PC-3 (cell line): ENCODE measurements around the gene GABBR2. TPM values are rescaled to one million over a fixed set of nuclear protein-coding genes. Genes with fewer than 3 reads are reported as not detected.

Experiments
- ATAC-seq: fragments of 200-7000 bp; cut with Tn5 transposase; 2 replicates; pipeline ENCODE4 v1.9.1; 2020; ENCODE audit warnings: mild to moderate bottlenecking, moderate library complexity
- BruUV-seq: library from RNA; stranded (reverse); fragments of 400-500 nt; replicated peaks from 2 replicates; lab custom pipeline; 2021; lab: Mats Ljungman, UMichigan
- CTCF ChIA-PET: fragments of 300-600 bp; sonication (Branson Sonifier 250); formaldehyde crosslinking; loops from one replicate; lab custom pipeline; 2022; ENCODE audit warnings: antibody characterized with exemption; lab: Charles Lee
- POLR2A ChIA-PET: fragments of 300-600 bp; sonication (Branson Sonifier 250); formaldehyde crosslinking; loops from one replicate; lab custom pipeline; 2022; ENCODE audit warnings: antibody characterized with exemption; ENCODE audit not compliant: unreplicated experiment; lab: Charles Lee
- DNase-seq: peaks from one replicate; pipeline ENCODE4 v3.0.0-alpha.2; 2015
- H2AFZ ChIP-seq: fragments of 300-600 bp; sonication (generic); 2 replicates; pipeline ENCODE4 v1.6.0; 2016; ENCODE audit warnings: antibody characterized with exemption, low read length
- H3F3A ChIP-seq: fragments of 300-600 bp; sonication (generic); one replicate; pipeline ENCODE4 v1.6.0; 2017; ENCODE audit warnings: antibody characterized with exemption, low read length, control low read depth, mild to moderate bottlenecking; ENCODE audit not compliant: unreplicated experiment
- H3K27ac ChIP-seq: fragments of 300-600 bp; sonication (generic); 2 replicates; pipeline ENCODE4 v1.5.1; 2016; ENCODE audit warnings: mild to moderate bottlenecking, low read length
- H3K27me3 ChIP-seq: fragments of 300-600 bp; sonication (generic); 2 replicates; pipeline ENCODE4 v1.6.1; 2016; ENCODE audit warnings: low read length, mixed read lengths
- H3K36me3 ChIP-seq: fragments of 300-600 bp; sonication (generic); 2 replicates; pipeline ENCODE4 v1.6.1; 2016; ENCODE audit warnings: low read depth, mixed run types, low read length, mixed read lengths
- H3K4me1 ChIP-seq: fragments of 300-600 bp; sonication (generic); 2 replicates; pipeline ENCODE4 v1.5.1; 2016; ENCODE audit warnings: low read length; ENCODE audit not compliant: insufficient read depth
- H3K4me2 ChIP-seq: fragments of 300-600 bp; sonication (generic); 2 replicates; pipeline ENCODE4 v1.6.0; 2016; ENCODE audit warnings: low read length
- H3K4me3 ChIP-seq: fragments of 300-600 bp; sonication (generic); 2 replicates; pipeline ENCODE4 v1.5.1; 2016; ENCODE audit warnings: mild to moderate bottlenecking, low read length, mixed read lengths
- H3K79me2 ChIP-seq: fragments of 300-600 bp; sonication (generic); 2 replicates; pipeline ENCODE4 v1.6.1; 2017; ENCODE audit warnings: low read length, mixed read lengths
- H3K9ac ChIP-seq: fragments of 300-600 bp; sonication (generic); 2 replicates; pipeline ENCODE4 v1.6.0; 2016; ENCODE audit warnings: mild to moderate bottlenecking, low read length
- H3K9me2 ChIP-seq: fragments of 300-600 bp; sonication (generic); replicated peaks from 2 replicates; pipeline ENCODE4 v1.6.1; 2016; ENCODE audit warnings: mixed run types, low read length, mixed read lengths
- H3K9me3 ChIP-seq: fragments of 300-600 bp; sonication (generic); 2 replicates; pipeline ENCODE4 v1.6.1; 2016; ENCODE audit warnings: low read length, mixed read lengths
- H4K20me1 ChIP-seq: fragments of 300-600 bp; sonication (generic); 2 replicates; pipeline ENCODE4 v1.6.1; 2016; ENCODE audit warnings: low read length, mixed read lengths
- EZH2 ChIP-seq: fragments of 300-600 bp; sonication (generic); IDR thresholded peaks from one replicate; pipeline ENCODE4 v1.6.1; 2017; ENCODE audit warnings: antibody characterized with exemption, mild to moderate bottlenecking, low read length; ENCODE audit not compliant: unreplicated experiment
- EZH2phosphoT487 ChIP-seq: fragments of 300-600 bp; sonication (generic); IDR thresholded peaks from 2 replicates; pipeline ENCODE4 v1.6.1; 2018; ENCODE audit warnings: mild to moderate bottlenecking, antibody characterized with exemption, low read length, borderline replicate concordance
- intact Hi-C: fragments of 100-400 bp; cut with micrococcal nuclease; formaldehyde crosslinking; loops from 2 replicates; pipeline ENCODE4 v1.9.0; 2023
- total RNA-seq: library from RNA; depleted of rRNA; stranded (reverse); fragments of >200 nt; gene quantifications from 2 replicates; pipeline ENCODE4 v1.2.3, GENCODE V29; 2014
- TF ChIP-seq, protein P1 (sequence below): fragments of 300-600 bp; sonication (generic); conservative IDR thresholded peaks from 2 replicates; pipeline ENCODE4 v1.5.1; 2017; ENCODE audit warnings: antibody characterized with exemption, low read depth, mild to moderate bottlenecking, low read length

Gene GABBR2
- total RNA-seq, 1 experiment from 2014 or later: 0.44 TPM

DNA sequence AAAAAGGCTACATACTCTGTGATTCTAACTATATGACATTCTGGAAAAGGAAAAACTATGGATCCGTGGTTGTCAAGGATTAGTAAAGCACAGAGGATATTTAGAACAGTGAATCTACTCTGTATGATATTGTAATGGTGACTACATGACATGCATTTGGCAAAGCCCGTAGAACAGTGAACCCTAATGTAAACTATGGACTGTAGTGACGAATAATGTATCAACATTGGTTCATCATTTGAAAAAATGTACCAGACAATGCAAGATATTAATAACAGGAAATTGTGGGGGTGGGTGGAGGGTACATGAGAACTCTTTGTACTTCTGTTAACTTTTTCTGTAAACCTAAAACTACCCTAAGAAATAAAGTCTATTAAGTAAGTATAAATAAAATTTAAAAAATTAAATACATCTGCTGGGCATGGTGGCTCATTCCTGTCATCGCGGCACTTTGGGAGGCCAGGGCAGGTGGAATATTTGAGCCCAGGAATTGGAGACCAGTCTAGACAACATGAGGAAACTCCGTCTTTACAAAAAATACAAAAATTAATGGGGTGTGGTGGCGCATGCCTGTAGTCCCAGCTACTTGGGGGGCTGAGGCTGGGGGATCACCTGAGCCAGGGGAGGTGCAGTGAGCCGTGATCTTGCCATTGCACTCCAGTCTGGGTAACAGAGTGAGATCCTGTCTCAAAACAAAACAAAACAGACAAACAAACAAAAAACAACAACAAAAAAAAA, 351.6 kb downstream of the GABBR2 start:
- no peaks in the 10 kb centered on the region for H3K79me2 ChIP-seq
- ATAC-seq (peak; percentile 65), DNase-seq (peak; percentile 62)
- no peaks in the 10 kb centered on the region for H4K20me1 ChIP-seq
- H3F3A ChIP-seq: no peaks in the 10 kb centered on the region
- H3K9me2 ChIP-seq: no peaks in the 10 kb centered on the region
- peak overlapping the region; percentile 40 for H3K4me2 ChIP-seq
- intact Hi-C loops: no loop called here
- POLR2A ChIA-PET: no interaction called here
- no peaks in the 10 kb centered on the region for H3K36me3 ChIP-seq
- H3K9me3 ChIP-seq: no peaks in the 10 kb centered on the region
- no peak overlapping the region for H2AFZ ChIP-seq
- H3K27me3 ChIP-seq: no peaks in the 10 kb centered on the region
- peak overlapping the region; percentile 63 for H3K27ac ChIP-seq
- no peak overlapping the region; the same call in 1 of the 2 replicates for H3K9ac ChIP-seq
- no peak overlapping the region for H3K4me3 ChIP-seq
- BruUV-seq: no TSS peak
- no peak for TF ChIP-seq EZH2
- TF ChIP-seq EZH2phosphoT487: no peak
- TF ChIP-seq, protein P1, sequence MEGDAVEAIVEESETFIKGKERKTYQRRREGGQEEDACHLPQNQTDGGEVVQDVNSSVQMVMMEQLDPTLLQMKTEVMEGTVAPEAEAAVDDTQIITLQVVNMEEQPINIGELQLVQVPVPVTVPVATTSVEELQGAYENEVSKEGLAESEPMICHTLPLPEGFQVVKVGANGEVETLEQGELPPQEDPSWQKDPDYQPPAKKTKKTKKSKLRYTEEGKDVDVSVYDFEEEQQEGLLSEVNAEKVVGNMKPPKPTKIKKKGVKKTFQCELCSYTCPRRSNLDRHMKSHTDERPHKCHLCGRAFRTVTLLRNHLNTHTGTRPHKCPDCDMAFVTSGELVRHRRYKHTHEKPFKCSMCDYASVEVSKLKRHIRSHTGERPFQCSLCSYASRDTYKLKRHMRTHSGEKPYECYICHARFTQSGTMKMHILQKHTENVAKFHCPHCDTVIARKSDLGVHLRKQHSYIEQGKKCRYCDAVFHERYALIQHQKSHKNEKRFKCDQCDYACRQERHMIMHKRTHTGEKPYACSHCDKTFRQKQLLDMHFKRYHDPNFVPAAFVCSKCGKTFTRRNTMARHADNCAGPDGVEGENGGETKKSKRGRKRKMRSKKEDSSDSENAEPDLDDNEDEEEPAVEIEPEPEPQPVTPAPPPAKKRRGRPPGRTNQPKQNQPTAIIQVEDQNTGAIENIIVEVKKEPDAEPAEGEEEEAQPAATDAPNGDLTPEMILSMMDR: no peak
- H3K4me1 ChIP-seq: peaks cover 24% of the 10 kb centered on the region
- CTCF ChIA-PET: interaction anchor here (0.5 kb wide), 2 partner anchors 374 to 436 kb away, joined by 4 to 5 read pairs; no protein-coding TSS in a partner anchor

DNA sequence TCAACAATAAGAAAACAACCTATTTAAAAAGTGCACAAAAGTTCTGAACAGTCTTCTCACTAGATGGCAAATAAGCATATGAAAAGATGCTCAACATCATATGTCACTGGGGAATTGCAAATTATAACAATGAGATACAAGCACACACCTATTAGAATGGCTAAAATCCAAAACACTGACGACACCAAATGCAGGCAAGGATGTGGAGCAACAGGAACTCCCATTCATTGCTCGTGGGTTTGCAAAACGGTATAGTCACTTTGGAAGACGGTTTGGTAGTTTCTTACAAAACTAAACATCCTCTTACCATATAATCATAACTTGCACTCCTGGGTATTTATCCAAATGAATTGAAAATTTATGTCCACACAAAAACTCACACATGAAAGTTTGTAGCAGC, 352.4 kb downstream of the GABBR2 start:
- H3K27me3 ChIP-seq: no peaks in the 10 kb centered on the region
- ATAC-seq (peak; percentile 11; the same call in 1 of the 2 replicates), DNase-seq (no peak)
- ChIA-PET CTCF (no interaction called here), POLR2A (no interaction called here)
- no peak overlapping the region for H3K4me3 ChIP-seq
- peak overlapping the region; percentile 63 for H3K27ac ChIP-seq
- TF ChIP-seq, protein P1: no peak
- TF ChIP-seq EZH2: no peak
- no peak for TF ChIP-seq EZH2phosphoT487
- peaks cover 24% of the 10 kb centered on the region for H3K4me1 ChIP-seq
- no peaks in the 10 kb centered on the region for H3F3A ChIP-seq
- no peaks in the 10 kb centered on the region for H3K79me2 ChIP-seq
- no peaks in the 10 kb centered on the region for H3K9me3 ChIP-seq
- intact Hi-C loops: no loop called here
- H2AFZ ChIP-seq: no peak overlapping the region
- BruUV-seq: no TSS peak
- H3K9me2 ChIP-seq: no peaks in the 10 kb centered on the region
- no peaks in the 10 kb centered on the region for H3K36me3 ChIP-seq
- H3K4me2 ChIP-seq: peak overlapping the region; percentile 40
- no peaks in the 10 kb centered on the region for H4K20me1 ChIP-seq
- no peak overlapping the region for H3K9ac ChIP-seq

DNA sequence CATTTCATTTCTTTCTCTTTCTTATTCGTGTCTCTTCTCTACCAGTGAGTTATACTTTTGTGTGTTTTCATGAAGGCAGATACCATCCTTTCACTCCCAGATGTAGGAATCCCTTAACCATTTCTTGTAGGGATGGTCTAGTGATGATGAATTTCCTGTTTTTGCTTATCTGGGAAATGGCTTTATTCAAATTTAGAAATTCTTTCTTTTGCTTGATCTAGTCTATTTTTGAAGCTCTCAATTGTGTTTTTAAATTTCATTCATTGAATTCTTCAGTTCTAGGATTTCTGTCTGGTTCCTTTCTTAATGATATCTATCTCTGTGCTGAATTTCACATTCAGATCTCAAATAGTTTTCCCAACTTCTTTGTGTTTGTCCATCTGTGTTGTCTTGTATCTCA, 357.4 kb downstream of the GABBR2 start:
- H4K20me1 ChIP-seq: no peaks in the 10 kb centered on the region
- no peak overlapping the region for H2AFZ ChIP-seq
- ChIA-PET POLR2A (no interaction called here), CTCF (no interaction called here)
- intact Hi-C loops: no loop called here
- no peaks in the 10 kb centered on the region for H3F3A ChIP-seq
- H3K4me3 ChIP-seq: no peak overlapping the region
- H3K4me1 ChIP-seq: peaks cover 4% of the 10 kb centered on the region; the same call in 1 of the 2 replicates
- H3K27me3 ChIP-seq: peaks cover 4% of the 10 kb centered on the region; the same call in 1 of the 2 replicates
- H3K4me2 ChIP-seq: no peak overlapping the region
- H3K27ac ChIP-seq: no peak overlapping the region
- H3K36me3 ChIP-seq: no peaks in the 10 kb centered on the region
- no peak for DNase-seq
- no peak for ATAC-seq
- TF ChIP-seq EZH2 (no peak), EZH2phosphoT487 (no peak)
- TF ChIP-seq, protein P1: no peak
- BruUV-seq: no TSS peak
- no peak overlapping the region for H3K9ac ChIP-seq
- no peaks in the 10 kb centered on the region for H3K79me2 ChIP-seq
- H3K9me3 ChIP-seq: no peaks in the 10 kb centered on the region
- no peaks in the 10 kb centered on the region for H3K9me2 ChIP-seq
